IPS DF 6.9 (cell line): ENCODE results near the gene MAP3K2.
"Not testable (repeated sequence)": the region's sequence is repeated elsewhere in the genome, so short reads cannot be mapped to it uniquely, and the experiment has no call there.

Experiments
- DNase-seq: peaks from one replicate; pipeline ENCODE4 v3.0.0-alpha.2; 2013; ENCODE audit warnings: low read depth, low spot score
- H3K27ac ChIP-seq: one replicate; pipeline ENCODE4 v1.5.1; 2013; ENCODE audit warnings: low read length, control low read depth
- H3K27me3 ChIP-seq: 2 replicates; pipeline ENCODE4 v1.6.1; 2013; ENCODE audit warnings: mild to moderate bottlenecking, low read length; ENCODE audit not compliant: control insufficient read depth, insufficient read depth
- H3K36me3 ChIP-seq: 2 replicates; pipeline ENCODE4 v1.6.1; 2013; ENCODE audit warnings: low read length; ENCODE audit not compliant: control insufficient read depth, insufficient read depth
- H3K4me1 ChIP-seq: 2 replicates; pipeline ENCODE4 v1.6.1; 2013; ENCODE audit warnings: low read length; ENCODE audit not compliant: control insufficient read depth, insufficient read depth
- H3K4me3 ChIP-seq: 2 replicates; pipeline ENCODE4 v1.5.1; 2013; ENCODE audit warnings: mild to moderate bottlenecking, low read length
- H3K9me3 ChIP-seq: 2 replicates; pipeline ENCODE4 v1.6.1; 2013; ENCODE audit warnings: low read length, inconsistent platforms; ENCODE audit not compliant: control insufficient read depth, insufficient read depth
- WGBS: extraction: QIAGEN DNeasy Blood & Tissue Kit; methylation state at CpG from one replicate; pipeline ENCODE4 v1.1.7; 2013; ENCODE audit warnings: mixed read lengths, missing lambda C conversion rate; ENCODE audit not compliant: insufficient read length, insufficient coverage; 5-methylcytosine and 5-hydroxymethylcytosine counted together

The MAP3K2 gene

DNA sequence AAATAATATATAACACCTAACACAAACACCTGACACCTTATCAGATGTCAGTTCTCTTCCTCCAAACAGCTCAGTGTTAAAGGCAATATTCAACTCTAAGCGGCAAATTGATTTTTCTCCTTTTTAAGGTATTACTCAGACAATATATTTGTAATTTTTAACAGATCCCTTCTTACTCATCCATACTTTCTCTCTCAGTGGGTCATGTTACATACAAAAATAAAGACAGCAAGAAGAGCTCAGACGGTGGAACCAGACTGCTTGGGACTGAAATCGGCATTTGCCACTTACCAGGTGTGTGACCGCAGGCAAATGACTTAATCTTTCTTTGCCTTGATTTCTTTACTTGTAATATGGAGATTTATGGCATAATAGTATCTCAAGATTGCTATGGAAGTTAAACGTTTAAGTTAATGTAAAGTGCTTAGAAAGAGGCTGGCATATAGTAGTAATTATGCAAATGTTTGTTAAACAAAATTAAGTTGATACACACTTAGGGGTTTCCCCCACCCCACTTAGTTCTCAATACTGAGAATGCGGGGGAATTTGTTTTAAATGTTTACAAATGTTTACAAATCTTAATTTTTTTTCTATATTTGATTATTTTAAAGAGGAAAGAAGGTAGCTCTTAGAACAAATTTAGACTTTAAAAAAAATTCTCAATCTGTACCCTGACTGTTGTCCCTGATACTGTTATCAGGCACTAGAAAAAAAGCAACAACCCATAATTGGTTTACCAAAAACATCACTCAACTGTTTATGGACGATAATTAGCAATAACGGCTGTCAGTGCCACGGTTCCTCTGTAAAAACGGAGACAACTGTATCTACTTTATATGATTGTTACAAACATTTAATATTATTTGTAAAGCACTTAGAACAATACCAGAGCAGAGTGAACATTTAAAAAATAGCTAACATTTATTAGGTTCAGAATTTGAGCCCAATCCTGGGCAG is 25.6 kb downstream of the MAP3K2 start:
- DNase-seq, result no peak
- H3K4me3 ChIP-seq, result no peak overlapping the region
- H3K36me3 ChIP-seq, result no peaks in the 10 kb centered on the region
- WGBS, result 100% methylated on average over 1 of the region's 10 CpGs
- no peaks in the 10 kb centered on the region for H3K9me3 ChIP-seq
- H3K27ac ChIP-seq, result no peak overlapping the region
- peaks cover 3% of the 10 kb centered on the region for H3K4me1 ChIP-seq
- H3K27me3 ChIP-seq, result no peaks in the 10 kb centered on the region

DNA sequence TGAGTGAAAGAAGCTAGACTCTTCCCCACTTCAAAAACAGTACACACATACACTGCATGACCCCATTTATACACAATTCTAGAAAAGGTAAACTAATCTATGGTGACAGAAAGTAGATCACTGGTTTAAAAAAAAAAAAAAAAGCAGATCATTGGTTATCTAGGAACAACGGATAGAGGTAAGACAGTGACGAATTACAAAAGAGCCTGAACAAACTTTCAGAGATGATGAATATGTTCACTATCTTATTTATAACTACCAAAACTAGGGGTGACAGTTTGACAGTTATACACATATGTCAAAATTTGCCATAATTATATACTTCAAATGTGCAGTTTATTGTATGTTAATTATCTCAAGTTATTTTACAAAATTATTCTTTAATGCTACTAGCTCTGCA is 27.5 kb downstream of the MAP3K2 start:
- Histone ChIP-seq H3K27ac (no peak overlapping the region), H3K27me3 (no peaks in the 10 kb centered on the region), H3K4me3 (no peak overlapping the region), H3K4me1 (no peaks in the 10 kb centered on the region; the same call in 1 of the 2 replicates), H3K36me3 (no peaks in the 10 kb centered on the region), H3K9me3 (no peaks in the 10 kb centered on the region)
- DNase-seq, result no peak
- WGBS, result no CpG with 5 or more reads among the region's 2 CpGs

DNA sequence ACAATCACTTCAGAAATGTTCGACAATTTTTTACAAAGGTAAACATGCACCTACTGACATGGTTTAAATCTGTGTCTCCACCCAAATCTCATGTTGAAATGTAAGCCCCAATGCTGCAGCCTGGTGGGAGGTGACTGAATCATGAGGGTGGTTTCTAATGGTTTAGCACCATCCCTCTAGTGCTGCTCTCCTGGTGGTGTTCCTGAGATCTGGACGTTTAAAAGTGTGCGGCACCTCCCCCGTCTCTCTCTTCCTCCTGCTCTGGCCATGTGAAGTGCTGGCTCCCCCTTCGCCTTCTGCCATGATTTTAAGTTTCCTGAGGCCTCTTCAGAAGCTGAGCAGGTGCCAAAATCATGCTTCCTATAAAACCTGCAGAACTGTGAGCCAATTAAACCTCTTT is 28.3 kb downstream of the MAP3K2 start:
- no peaks in the 10 kb centered on the region; the same call in 1 of the 2 replicates for H3K4me1 ChIP-seq
- H3K4me3 ChIP-seq, result no peak overlapping the region
- H3K27me3 ChIP-seq, result no peaks in the 10 kb centered on the region
- H3K36me3 ChIP-seq, result no peaks in the 10 kb centered on the region
- no peak overlapping the region for H3K27ac ChIP-seq
- H3K9me3 ChIP-seq, result no peaks in the 10 kb centered on the region
- WGBS, result no CpG with 5 or more reads among the region's 5 CpGs
- DNase-seq, result no peak

DNA sequence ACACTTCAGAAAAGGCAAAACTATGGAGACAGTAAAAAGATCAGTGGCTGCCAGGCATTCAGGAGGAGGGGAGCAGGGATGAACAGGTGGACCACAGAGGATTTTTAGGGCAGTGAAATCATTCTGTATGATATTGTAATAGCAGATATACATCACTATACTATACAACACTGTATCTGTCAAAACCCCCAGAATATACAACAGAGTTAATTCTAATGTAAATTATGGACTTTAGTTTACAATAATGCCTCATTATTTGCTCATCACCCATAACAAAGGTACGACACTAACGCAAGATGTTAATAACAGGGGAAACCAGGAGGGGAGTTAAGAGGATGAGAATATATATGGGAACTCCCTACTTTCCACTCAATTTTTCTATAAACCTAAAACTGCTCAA is 28.8 kb downstream of the MAP3K2 start:
- Histone ChIP-seq H3K4me1 (no peaks in the 10 kb centered on the region; the same call in 1 of the 2 replicates), H3K36me3 (no peaks in the 10 kb centered on the region), H3K27ac (no peak overlapping the region), H3K27me3 (no peaks in the 10 kb centered on the region), H3K9me3 (no peaks in the 10 kb centered on the region), H3K4me3 (no peak overlapping the region)
- WGBS, result no CpG with 5 or more reads among the region's 2 CpGs
- DNase-seq, result no peak

DNA sequence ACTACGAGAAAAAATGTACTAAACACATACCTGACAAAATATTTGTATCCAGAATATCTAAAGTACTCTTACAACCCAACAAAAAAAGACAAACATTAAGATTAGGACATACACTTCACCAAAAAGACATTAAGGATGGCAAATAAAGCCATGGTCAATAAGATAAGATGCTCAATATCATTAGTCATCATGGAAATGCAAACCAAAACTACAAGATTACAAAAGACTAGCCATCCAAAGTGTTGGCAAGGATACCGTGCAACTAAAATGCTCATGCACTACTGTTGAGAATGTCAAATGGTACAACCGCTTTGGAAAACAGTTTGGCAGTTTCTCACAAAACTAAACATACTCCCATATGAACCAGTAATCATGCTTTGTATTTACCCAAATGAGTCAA is 29.7 kb downstream of the MAP3K2 start:
- no peaks in the 10 kb centered on the region for H3K9me3 ChIP-seq
- no peaks in the 10 kb centered on the region for H3K27me3 ChIP-seq
- no peaks in the 10 kb centered on the region for H3K36me3 ChIP-seq
- H3K4me1 ChIP-seq, result no peaks in the 10 kb centered on the region; the same call in 1 of the 2 replicates
- no peak overlapping the region for H3K4me3 ChIP-seq
- 100% methylated on average over 1 of the region's 3 CpGs for WGBS
- no peak overlapping the region for H3K27ac ChIP-seq
- no peak for DNase-seq

DNA sequence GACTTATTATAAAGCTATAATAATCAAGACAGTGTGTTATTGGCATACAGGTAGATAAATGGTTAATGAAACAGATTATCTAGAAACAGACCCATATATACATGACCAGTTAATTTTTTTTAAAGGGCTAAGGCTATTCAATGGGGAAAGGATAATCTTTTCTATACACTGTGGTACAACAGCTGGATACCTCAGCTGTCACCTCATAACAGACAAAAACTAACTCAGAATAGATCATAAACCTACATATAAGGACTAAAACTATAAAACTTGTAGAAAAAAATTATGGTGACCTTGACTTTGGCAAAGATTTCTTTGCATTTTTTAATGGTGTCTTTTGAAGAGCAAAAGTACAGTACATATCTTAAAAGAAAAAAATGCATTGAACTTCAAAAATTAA is 30.2 kb downstream of the MAP3K2 start:
- no peaks in the 10 kb centered on the region for H3K27me3 ChIP-seq
- H3K27ac ChIP-seq, result no peak overlapping the region
- DNase-seq, result no peak
- H3K9me3 ChIP-seq, result no peaks in the 10 kb centered on the region
- H3K4me3 ChIP-seq, result no peak overlapping the region
- no peaks in the 10 kb centered on the region; the same call in 1 of the 2 replicates for H3K4me1 ChIP-seq
- no peaks in the 10 kb centered on the region for H3K36me3 ChIP-seq

DNA sequence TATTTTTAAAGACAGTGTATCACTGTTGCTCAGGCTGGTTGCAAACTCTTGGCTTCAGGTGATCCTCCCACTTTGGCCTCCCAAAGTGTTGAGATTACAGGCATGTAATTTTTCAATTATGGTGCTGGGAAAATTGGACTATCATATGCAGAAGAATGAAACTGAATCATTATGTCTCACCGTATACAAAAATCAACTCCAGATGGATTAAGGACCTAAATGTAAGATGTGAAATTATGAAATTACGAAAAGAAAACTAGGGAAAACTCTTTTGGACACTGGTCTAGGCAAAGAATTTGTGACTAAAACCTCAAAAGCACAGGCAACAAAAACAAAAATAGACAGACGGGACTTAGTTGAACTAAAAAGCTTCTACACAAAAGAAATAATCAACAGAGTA is 31.2 kb downstream of the MAP3K2 start:
- H3K9me3 ChIP-seq, result no peaks in the 10 kb centered on the region
- no CpG with 5 or more reads among the region's 3 CpGs for WGBS
- no peak overlapping the region for H3K4me3 ChIP-seq

DNA sequence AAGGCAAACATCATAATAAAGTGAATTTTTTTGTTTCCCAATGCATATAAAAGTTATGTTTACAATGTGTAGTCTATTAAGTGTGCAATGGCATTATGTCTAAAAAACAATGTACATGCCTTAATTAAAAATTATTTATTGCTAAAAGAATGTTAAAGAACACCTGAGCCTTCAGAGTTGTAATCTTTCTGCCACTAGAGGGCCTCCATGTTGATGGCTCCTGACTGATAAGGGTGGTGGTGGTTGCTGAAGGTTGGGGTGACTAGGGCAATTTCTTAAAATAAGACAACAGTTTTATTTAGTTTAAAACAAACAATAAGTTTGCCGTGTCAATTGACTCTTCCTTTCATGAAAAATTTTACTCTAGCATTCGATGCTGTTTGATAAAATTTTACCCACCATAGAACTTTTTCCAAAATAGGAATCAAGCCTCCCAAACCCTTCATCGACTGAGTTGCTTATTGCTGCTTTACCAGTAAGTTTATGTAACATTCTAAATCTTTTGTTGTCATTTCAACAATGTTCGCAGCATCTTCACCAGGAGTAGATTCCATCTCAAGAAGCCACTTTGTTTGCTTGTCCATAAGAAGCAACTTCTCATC is 32.3 kb downstream of the MAP3K2 start:
- H3K9me3 ChIP-seq, result no peaks in the 10 kb centered on the region
- no CpG with 5 or more reads among the region's 4 CpGs for WGBS
- no peak overlapping the region for H3K27ac ChIP-seq
- no peaks in the 10 kb centered on the region; the same call in 1 of the 2 replicates for H3K4me1 ChIP-seq
- H3K27me3 ChIP-seq, result no peaks in the 10 kb centered on the region
- H3K4me3 ChIP-seq, result no peak overlapping the region
- no peaks in the 10 kb centered on the region for H3K36me3 ChIP-seq
- no peak for DNase-seq

More for the DNA sequence above, 31.2 kb downstream of the MAP3K2 start:
- Histone ChIP-seq H3K27ac (no peak overlapping the region), H3K4me1 (no peaks in the 10 kb centered on the region; the same call in 1 of the 2 replicates), H3K27me3 (no peaks in the 10 kb centered on the region), H3K36me3 (no peaks in the 10 kb centered on the region)
- no peak for DNase-seq

DNA sequence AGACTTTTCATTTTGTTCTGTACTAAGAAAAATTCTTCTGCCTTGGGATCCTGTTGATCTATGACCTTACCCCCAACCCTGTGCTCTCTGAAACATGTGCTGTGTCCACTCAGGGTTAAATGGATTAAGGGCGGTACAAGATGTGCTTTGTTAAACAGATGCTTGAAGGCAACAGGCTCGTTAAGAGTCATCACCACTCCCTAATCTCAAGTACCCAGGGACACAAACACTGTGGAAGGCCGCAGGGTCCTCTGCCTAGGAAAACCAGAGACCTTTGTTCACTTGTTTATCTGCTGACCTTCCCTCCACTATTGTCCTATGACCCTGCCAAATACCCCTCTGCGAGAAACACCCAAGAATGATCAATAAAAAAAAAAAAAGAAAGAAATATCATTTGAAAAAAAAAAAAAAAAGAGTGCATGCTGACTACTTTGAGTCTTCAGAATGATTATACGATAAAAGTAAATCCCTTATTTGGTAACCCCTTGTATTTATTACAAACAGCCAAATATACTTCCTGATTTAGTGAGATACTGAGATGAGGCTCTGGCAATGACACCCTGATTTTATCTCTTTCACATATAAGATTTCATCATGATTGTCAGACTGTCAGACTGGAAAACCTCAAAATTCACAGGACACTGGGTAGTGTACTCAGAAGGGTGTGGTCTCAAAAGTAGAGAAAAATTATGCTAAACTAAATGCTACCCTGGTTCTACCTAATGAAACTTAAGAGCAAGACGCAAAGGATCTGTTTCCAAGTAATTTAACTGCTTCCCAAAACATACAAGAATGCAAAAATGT is 33.7 kb downstream of the MAP3K2 start:
- no CpG with 5 or more reads among the region's 6 CpGs for WGBS
- not testable (repeated sequence) for H3K4me3 ChIP-seq, H3K36me3 ChIP-seq, H3K27me3 ChIP-seq, H3K27ac ChIP-seq, DNase-seq, H3K9me3 ChIP-seq, H3K4me1 ChIP-seq

DNA sequence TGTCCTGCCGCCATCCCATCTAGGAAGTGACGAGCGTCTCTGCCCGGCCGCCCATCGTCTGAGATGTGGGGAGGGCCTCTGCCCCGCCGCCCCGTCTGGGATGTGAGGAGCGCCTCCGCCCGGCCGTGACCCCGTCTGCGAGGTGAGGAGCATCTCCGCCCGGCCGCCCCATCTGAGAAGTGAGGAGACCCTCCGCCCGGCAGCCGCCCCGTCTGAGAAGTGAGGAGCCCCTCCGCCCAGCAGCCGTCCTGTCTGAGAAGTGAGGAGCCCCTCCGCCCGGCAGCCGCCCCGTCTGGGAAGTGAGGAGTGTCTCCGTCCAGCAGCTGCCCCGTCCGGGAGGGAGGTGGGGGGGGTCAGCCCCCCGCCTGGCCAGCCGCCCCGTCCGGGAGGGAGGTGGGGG is 34.6 kb downstream of the MAP3K2 start:
- not testable (repeated sequence) for DNase-seq, H3K4me3 ChIP-seq, H3K4me1 ChIP-seq, H3K27ac ChIP-seq, H3K9me3 ChIP-seq, H3K36me3 ChIP-seq, H3K27me3 ChIP-seq
- no CpG with 5 or more reads among the region's 35 CpGs for WGBS
